Renal cortex interstitium (tissue), 11 donors: ENCODE measurements around the gene HAAO. TPM values are rescaled to one million over a fixed set of nuclear protein-coding genes. Genes with fewer than 3 reads are reported as not detected.

Experiments used
- DNase-seq, 11 donors: peaks; one replicate each; pipeline ENCODE4 v3.0.0-alpha.2; 2013; ENCODE audit warnings: low read depth in 9 of 11, low spot score in 4 of 11; ENCODE audit errors: extremely low read depth in 1 of 11
- polyA plus RNA-seq, 3 donors: library from polyadenylated mRNA; unstranded; fragments of 120-200 nt; gene quantifications; one replicate each; pipeline ENCODE4 v1.2.1, GENCODE V29; 2013; ENCODE audit not compliant: insufficient read length in 3 of 3

HAAO gene
- polyA plus RNA-seq, 3 donors, result 33.3 to 41.5 (median 40.5) TPM

DNA sequence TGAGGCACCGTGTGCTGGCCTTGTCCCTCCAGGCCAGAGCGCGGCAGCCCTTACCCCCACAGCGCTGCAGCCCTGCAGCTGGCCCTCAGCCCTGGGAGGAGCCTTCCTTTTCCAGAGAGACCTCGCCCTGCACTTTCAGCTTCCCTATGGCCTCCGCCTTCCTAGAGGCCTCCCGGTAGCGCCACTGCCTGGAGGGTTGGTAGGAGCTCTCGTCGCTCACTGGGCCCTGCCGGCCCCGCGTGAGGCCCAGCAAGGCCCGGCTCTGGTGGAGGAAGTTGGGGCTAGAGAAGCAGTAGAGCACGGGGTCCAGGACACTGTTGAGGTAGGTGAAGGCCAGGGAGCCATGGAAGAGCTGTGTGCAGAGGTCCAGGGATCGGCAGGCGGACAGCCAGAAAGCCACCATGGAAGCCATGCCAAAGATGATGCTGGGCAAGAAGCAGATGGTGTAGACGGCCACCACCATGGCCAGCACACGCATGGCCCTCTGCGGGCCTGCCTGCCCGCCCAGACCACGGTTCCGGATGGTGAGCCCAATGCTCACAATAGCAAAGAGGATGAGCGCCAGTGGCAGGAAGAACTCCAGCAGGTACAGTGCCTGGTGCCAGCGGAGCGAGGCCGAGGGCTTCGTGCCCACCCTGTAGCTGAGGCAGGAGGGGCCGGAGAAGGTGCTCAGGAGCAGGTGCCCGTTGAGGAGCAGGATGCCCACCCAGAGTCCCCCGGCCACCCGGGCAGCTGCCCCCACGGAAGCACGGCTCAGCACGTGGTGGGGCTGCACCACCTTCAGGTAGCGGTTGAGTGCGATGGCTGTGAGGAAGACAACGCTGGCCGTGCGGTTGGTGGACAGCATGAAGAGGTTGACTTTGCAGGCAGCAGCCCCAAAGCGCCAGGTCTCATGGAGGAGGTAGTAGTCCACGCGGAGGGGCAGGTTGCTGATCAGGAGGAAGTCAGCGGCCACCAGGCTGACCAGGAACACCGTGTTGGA is 29.3 kb downstream of the HAAO start:
- DNase-seq, result no peak

GRCh38 chr2:42762155-42762554 is 30.2 kb downstream of the HAAO start:
- DNase-seq, result no peak

GRCh38 chr2:42761554-42761953 is 30.8 kb downstream of the HAAO start:
- no peak for DNase-seq

- DNase-seq, result no peak
Measured at GRCh38 chr2:42758751-42759150, 33.6 kb downstream of the HAAO start.

DNA sequence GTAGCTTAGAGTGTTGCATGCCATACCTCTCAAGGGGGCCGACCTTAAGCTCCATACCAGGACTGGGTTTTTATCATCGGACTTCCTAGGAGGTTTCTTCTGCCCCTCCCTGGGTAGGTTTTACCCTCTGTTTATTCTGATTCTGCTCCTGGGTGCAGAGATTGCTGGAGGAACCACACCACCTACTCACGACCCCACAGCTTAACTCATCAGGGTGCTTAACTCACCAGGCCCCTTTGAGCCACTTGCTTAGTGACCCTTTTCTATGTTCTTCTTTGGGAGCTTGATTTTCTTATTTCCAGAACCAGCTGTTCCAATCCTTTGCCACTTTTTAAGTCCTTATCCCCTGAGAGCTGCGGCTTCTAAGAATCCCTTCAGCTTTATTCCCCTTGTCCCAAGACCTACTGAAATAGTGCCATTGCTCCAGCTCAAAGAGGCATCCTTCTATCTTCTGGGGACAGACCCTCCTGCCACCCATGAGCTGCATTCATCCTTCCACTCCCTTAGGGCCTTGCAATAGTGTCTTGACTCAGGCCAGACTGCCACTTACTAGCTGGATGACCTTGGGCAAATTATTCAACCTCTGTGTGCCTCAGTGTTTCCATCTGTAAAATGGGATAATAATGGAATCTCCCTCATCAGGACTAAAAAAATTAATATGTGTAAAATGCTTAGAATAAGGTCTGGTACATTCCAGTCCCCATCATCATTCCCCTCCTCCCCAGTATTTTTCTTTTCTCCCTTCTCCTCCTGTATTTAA is 34.2 kb downstream of the HAAO start:
- no peak for DNase-seq

GRCh38 chr2:42756966-42757513 is 35.3 kb downstream of the HAAO start:
- DNase-seq, result no peak

- no peak for DNase-seq
Measured at GRCh38 chr2:42756150-42756775, 36.1 kb downstream of the HAAO start.

DNA sequence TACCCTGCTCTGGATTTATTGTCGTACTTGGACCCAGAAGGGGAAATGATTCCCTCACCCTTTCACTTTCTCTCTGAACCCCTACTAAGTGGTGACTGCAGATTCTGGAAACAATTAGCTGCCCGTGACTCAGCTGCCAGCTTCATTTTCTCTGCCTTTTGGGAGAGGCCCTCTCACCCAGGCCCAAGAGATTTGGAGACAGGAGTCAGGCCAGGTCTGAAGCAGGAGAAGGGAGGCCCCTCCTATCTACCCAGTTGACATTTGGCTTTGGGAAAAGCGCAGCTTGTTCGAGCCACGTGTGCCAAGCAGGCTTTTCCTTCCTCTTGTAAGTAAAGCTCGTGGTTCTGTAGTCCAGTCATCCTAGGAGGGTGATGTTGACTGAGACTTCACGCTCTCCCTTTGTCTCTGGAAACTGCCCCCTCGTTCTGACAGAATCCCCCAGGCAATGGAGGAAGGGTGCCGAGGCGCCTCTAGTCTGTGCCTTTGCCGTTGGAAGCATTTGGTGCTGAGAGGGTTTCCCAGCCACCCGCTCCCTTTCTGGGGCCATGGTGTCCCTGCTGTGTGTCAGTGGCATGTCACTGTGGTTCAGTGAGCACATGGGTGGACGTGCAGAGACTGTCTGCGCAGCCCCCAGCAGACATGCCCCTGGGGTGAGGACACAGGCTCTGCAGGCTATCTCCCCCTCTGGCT is 37.0 kb downstream of the HAAO start:
- no peak for DNase-seq

DNA sequence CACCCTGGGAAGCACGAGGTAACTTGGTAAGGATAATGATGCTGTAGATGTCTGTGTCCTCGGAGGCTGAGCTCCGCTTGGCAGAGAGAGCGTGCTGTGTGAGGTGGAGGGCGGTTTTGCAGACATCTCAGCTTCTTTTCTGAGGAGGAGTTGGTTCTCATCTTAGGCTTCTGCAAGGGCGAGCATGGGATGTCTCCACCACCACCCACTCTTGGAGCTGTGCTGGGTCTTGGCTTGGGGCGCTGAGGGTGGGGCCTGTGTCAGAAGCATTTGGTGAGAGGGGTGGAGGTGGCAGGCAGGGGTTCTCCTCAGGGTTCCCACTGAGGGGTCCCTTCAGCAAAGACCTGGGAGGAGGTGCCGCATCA is 37.6 kb downstream of the HAAO start:
- DNase-seq, result no peak

GRCh38 chr2:42754021-42754775 is 38.2 kb downstream of the HAAO start:
- DNase-seq, result no peak

DNA sequence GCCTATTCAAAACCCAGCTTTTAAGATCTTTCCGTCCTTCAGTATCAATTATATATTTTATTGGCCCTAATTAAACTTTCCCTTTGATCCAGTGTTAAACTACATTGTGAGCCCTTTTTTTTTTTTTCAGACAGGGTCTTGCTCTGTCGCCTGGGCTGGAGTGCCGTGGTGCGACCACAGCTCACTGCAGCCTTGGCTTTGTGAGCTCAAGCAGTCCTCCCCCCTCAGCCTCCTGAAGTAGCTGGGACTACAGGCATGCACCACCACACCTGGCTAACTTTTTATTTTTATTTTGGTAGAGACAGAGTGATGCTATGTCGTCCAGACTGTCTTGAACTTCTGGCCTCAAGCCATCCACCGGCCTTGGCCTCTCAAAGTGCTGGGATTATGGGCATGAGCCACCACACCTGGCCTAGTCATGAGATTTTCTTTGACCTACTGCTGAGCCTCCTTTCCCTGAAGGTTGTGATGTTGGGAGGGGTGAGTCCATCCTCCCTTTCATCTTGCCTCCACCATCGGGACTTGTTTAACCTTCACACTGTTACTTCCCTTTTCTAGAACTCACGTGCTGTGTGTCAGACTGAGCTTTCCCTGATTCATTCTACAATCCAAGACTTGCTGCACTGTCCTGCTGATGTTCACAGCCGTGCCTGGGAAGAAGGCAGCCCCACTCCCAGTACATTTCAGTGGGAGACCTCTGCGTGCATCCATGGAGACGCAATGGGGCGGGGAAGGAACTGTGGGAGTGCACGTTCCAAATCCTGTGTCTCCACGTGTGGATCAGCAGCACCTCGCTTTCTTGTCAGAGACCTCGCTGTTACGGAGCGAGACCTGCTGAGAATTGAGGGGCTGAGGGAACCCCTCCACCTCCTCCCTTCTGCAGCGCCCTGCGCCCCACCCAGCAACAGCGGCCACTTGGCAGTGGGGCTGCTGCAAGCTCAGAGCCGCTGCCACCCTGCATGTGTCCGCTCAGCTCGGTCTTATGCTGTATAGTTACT is 39.3 kb downstream of the HAAO start:
- DNase-seq, result no peak

GRCh38 chr2:42752314-42752713 is 40.1 kb downstream of the HAAO start:
- DNase-seq, result no peak

DNA sequence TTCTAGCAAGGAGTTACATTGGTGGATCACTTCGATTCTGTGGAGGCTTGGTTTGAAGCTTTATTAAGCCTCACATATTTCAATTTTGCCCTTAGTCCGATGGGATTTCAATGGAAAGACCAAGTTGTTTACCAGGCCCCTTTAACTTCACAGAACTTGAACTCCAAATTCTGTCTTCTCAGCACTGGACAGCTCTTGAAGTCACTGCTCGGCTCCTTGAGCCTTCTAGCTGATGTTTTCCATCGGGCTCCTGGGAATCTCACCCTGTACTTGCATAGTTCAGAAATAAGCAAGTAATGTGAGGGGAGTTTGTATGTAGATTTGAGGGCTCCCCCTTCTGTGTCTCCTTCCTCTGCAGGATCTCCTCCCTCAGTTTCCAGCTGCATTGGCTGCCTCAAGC is 43.5 kb downstream of the HAAO start:
- no peak for DNase-seq

- DNase-seq, result no peak
Measured at GRCh38 chr2:42747422-42747821, 45.0 kb downstream of the HAAO start.

- no peak for DNase-seq
Measured at GRCh38 chr2:42744545-42745082, 47.8 kb downstream of the HAAO start.

- no peak for DNase-seq
Measured at GRCh38 chr2:42743659-42743990, 48.8 kb downstream of the HAAO start.
